ENCODE data around the gene ACOT2.

The ACOT2 gene

GRCh38 chr14:73616831-73617230 is 47.8 kb downstream of the ACOT2 start:
- DNase-seq = no peak

DNA sequence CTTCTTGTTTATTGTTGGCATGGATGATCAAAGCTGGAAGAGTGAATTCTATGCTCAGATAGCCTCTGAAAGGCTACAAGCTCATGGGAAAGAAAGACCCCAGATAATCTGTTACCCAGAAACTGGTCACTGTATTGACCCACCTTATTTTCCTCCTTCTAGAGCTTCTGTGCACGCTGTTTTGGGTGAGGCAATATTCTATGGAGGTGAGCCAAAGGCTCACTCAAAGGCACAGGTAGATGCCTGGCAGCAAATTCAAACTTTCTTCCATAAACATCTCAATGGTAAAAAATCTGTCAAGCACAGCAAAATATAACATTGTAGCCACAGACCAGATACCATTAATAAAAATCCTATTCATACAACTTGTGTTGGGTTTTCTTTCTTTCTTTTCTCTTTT is 50.5 kb downstream of the ACOT2 start:
- DNase-seq = no peak

DNA sequence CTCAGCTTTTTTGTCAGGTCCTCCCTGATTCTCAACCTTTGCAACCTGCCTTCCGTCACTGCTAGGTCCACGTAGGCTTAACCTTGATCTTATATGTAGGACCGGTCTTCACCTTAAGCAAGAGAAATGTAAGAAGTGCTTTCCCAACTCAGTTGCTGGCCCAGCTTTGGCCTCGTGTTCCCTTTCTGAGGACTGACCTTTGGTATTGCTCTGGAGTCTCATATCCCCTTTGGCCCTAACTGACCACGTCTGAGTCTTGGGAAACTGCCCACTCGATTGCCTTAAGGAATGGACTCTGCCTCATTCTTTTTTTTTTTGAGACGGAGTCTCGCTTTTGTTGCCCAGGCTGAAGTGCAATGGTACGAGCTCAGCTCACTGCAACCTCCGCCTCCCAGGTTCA is 51.3 kb downstream of the ACOT2 start:
- DNase-seq = no peak

GRCh38 chr14:73623504-73624054 is 54.6 kb downstream of the ACOT2 start:
- no peak for DNase-seq
